Suprapubic skin (tissue), 4 donors: Measurements from ENCODE around the gene CLEC18B.
"Not testable (repeated sequence)": the region's sequence is repeated elsewhere in the genome, so short reads cannot be mapped to it uniquely, and the experiment has no call there.

Experiments
- POLR2A ChIP-seq, 2 donors: fragments of 450-650 bp; IDR thresholded peaks; one replicate each; pipeline ENCODE4 v1.6.1; 2017; ENCODE audit warnings: antibody characterized with exemption in 2 of 2, mild to moderate bottlenecking in 2 of 2, moderate library complexity in 2 of 2
- POLR2AphosphoS5 ChIP-seq, 3 donors: sonication (generic); formaldehyde crosslinking; IDR thresholded peaks; one replicate each; pipeline ENCODE4 v1.6.1; 2017; ENCODE audit warnings: antibody characterized with exemption in 3 of 3

GRCh38 chr16:74419811-74420210, 1.5 kb downstream of the CLEC18B start:
- TF ChIP-seq POLR2A, POLR2AphosphoS5 (IDR thresholded peaks at IDR 0.05): not testable (repeated sequence)
